Lower lobe of right lung (tissue), 2 donors: ENCODE data around the gene ATPAF1. TPM values are rescaled to one million over a fixed set of nuclear protein-coding genes. Genes with fewer than 3 reads are reported as not detected.
A peak's percentile ranks its signal among the peaks of the same experiment; 100 is the strongest.

ENCODE experiments used
- ATAC-seq, 2 donors: fragments of 200-7000 bp; cut with Tn5 transposase; one replicate each; pipeline ENCODE4 v1.9.1; 2020 to 2022; ENCODE audit warnings: mild to moderate bottlenecking in 2 of 2, moderate library complexity in 2 of 2
- DNase-seq: peaks from one replicate; pipeline ENCODE4 v3.0.0-alpha.2; 2020
- H3K27ac ChIP-seq: fragments of 200-600 bp; one replicate; pipeline ENCODE4 v1.8.0; 2022
- H3K27me3 ChIP-seq: fragments of 200-600 bp; one replicate; pipeline ENCODE4 v1.8.0; 2022; ENCODE audit warnings: low read depth
- H3K36me3 ChIP-seq: fragments of 200-600 bp; one replicate; pipeline ENCODE4 v1.8.0; 2022; ENCODE audit warnings: mild to moderate bottlenecking
- H3K4me1 ChIP-seq: fragments of 200-600 bp; one replicate; pipeline ENCODE4 v1.8.0; 2022
- H3K4me3 ChIP-seq: fragments of 200-600 bp; one replicate; pipeline ENCODE4 v1.8.0; 2022; ENCODE audit warnings: mild to moderate bottlenecking
- H3K9me3 ChIP-seq: fragments of 200-600 bp; one replicate; pipeline ENCODE4 v1.8.0; 2022
- CTCF ChIP-seq: fragments of 200-600 bp; IDR thresholded peaks from one replicate; pipeline ENCODE4 v1.8.0; 2022; ENCODE audit warnings: antibody characterized with exemption, mild to moderate bottlenecking
- intact Hi-C: fragments of 100-400 bp; cut with DNase I; formaldehyde crosslinking; loops from one replicate; pipeline ENCODE4 v1.11.0; 2022
- total RNA-seq: library from RNA; stranded (reverse); fragmentation: NEBNext Ultra II Directional; extraction: Animal tissue kit (Norgen Biotek cat#: 25700); gene quantifications from one replicate; pipeline ENCODE4 v1.2.1, GENCODE V29; 2021
- donor health status: DM: no; HTN: yes; CAD: no; lungs with severe emphysema.

The ATPAF1 gene
- total RNA-seq, 1 donor from 2014 or later = 34.9 TPM

DNA sequence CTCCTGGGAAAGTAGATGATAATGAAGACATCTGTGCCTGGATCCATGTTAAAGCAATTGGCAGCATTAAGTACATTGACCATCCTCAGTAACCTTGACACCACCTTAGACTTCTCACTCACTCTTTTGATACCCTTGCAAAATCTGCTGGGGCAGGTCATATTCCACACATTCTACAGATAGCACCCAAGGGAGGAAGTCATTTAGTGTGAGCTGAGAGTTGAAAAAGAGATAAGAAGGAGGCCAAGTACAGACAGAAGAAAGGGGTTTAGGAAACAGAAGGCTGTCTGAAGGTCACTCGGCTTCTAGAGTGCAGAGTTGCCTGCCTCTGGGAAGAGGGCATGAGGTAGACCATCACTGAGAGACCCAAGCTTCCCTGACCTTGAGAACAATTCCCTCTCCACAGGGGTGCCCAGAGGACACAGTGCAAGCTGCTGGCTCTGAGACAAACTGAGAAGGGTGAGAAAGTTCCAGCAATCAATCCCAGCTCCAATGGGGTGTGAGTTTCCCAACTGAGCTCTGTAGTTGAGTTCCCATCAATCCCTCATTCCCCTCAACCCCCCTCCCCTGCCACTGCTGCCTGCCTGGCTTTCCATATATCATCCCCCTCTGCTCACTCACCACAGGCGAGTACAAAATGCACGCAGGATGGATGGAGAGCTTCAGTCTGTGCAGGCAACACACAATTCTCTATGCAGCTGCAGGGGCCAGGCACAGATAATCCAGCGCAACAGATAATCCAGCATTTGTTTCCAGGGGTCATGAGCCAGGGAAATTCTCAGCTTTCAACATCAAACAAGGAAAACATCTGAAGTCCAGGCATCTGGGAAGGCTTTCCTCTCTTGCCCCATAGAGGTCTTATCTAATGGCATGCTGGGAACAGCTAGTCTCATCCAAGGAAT is 44.2 kb downstream of the ATPAF1 start:
- ATAC-seq (no peak), DNase-seq (no peak)
- H3K27me3 ChIP-seq = no peaks in the 10 kb centered on the region
- H3K36me3 ChIP-seq = no peaks in the 10 kb centered on the region
- H3K4me3 ChIP-seq = no peak overlapping the region
- intact Hi-C loops = no loop called here
- H3K27ac ChIP-seq = no peak overlapping the region
- H3K4me1 ChIP-seq = no peaks in the 10 kb centered on the region
- H3K9me3 ChIP-seq = no peaks in the 10 kb centered on the region
- no peak for TF ChIP-seq CTCF

DNA sequence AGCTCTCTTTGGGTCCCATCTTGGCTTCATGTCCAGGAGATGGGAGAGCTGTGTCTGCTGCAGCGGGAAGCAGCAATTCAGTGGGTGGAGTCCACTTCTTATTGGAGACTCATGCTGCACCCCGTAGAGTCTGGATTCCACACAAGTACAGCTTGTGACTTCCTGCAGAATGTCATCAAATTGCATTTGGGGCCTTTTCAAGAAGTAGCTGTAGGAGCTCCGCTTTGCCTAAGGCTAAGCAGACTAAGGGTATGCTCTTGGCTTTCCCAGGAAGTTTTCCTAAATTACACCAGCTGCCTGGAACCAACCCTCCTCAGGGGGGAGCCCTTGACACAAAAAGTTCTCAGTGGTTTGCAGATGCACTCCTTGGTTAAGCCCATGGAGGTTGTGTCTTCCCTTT is 45.8 kb downstream of the ATPAF1 start:
- Histone ChIP-seq H3K9me3 (no peaks in the 10 kb centered on the region), H3K36me3 (no peaks in the 10 kb centered on the region)
- intact Hi-C loops = no loop called here

GRCh38 chr1:46621930-46622329 is 46.2 kb downstream of the ATPAF1 start:
- no peak for TF ChIP-seq CTCF
- intact Hi-C loops = no loop called here
- Histone ChIP-seq H3K4me3 (no peak overlapping the region), H3K27ac (no peak overlapping the region), H3K36me3 (no peaks in the 10 kb centered on the region), H3K9me3 (no peaks in the 10 kb centered on the region), H3K27me3 (no peaks in the 10 kb centered on the region), H3K4me1 (peaks cover 8% of the 10 kb centered on the region)
- DNase-seq = no peak
- no peak for ATAC-seq

More for the DNA sequence above, 45.8 kb downstream of the ATPAF1 start:
- Histone ChIP-seq H3K27me3 (no peaks in the 10 kb centered on the region), H3K27ac (no peak overlapping the region), H3K4me1 (peaks cover 4% of the 10 kb centered on the region), H3K4me3 (no peak overlapping the region)
- TF ChIP-seq CTCF = peak; percentile 40
- ATAC-seq = peak; percentile 48 to 64
- DNase-seq = no peak

GRCh38 chr1:46619656-46620258 is 48.4 kb downstream of the ATPAF1 start:
- H3K27me3 ChIP-seq = no peaks in the 10 kb centered on the region
- H3K4me3 ChIP-seq = no peak overlapping the region
- DNase-seq (no peak), ATAC-seq (no peak)
- no peak for TF ChIP-seq CTCF
- no peaks in the 10 kb centered on the region for H3K9me3 ChIP-seq
- H3K27ac ChIP-seq = no peak overlapping the region
- intact Hi-C loops = no loop called here
- peaks cover 21% of the 10 kb centered on the region for H3K4me1 ChIP-seq
- no peaks in the 10 kb centered on the region for H3K36me3 ChIP-seq

DNA sequence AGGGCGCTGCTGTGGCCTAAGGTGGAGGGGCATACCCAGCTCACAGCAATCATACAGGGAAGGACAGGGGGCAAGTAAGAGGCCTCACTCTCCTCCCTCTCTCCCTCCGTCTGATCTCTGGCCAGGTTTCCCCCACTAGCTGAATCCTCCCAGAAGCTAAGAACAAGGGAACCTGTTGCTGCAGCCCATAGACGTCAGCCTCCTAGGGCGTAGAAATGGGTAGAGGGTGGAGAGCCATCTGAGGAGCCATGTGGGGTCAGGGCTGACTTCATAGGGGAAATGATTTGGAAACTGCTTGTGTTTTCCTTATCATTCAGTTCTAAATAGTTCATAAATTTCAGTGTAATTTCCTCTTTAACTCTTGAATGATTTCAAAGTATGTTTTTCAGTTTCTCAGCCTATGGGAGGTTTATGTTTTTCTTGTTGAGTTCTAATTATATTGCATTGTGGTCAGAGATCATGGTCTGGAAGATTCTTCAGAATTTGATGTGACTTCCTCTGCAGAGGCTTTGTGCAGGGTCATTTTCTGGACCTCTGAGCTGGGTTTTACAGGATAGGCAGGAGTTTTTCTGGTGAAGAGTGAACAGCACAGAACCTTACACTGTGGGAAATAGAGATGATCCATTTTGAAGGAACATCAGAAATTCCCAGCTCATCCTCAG is 49.3 kb downstream of the ATPAF1 start:
- no peaks in the 10 kb centered on the region for H3K27me3 ChIP-seq
- no peak overlapping the region for H3K27ac ChIP-seq
- H3K4me1 ChIP-seq = peaks cover 30% of the 10 kb centered on the region
- ATAC-seq = no peak
- no peaks in the 10 kb centered on the region for H3K36me3 ChIP-seq
- H3K9me3 ChIP-seq = no peaks in the 10 kb centered on the region
- intact Hi-C loops = no loop called here
- no peak for TF ChIP-seq CTCF
- no peak overlapping the region for H3K4me3 ChIP-seq
- DNase-seq = no peak
